GM20000 (cell line): ENCODE data around the gene MDFI.

Source experiments
- DNase-seq: peaks from one replicate; pipeline ENCODE4 v3.0.0; 2012; ENCODE audit warnings: low spot score
- TF ChIP-seq, protein P1 (sequence below): IDR thresholded peaks from 2 replicates; pipeline ENCODE4 v1.5.1; 2012; ENCODE audit warnings: mild to moderate bottlenecking, control low read depth; ENCODE audit errors: extremely low read depth, missing control alignments

The MDFI gene

DNA sequence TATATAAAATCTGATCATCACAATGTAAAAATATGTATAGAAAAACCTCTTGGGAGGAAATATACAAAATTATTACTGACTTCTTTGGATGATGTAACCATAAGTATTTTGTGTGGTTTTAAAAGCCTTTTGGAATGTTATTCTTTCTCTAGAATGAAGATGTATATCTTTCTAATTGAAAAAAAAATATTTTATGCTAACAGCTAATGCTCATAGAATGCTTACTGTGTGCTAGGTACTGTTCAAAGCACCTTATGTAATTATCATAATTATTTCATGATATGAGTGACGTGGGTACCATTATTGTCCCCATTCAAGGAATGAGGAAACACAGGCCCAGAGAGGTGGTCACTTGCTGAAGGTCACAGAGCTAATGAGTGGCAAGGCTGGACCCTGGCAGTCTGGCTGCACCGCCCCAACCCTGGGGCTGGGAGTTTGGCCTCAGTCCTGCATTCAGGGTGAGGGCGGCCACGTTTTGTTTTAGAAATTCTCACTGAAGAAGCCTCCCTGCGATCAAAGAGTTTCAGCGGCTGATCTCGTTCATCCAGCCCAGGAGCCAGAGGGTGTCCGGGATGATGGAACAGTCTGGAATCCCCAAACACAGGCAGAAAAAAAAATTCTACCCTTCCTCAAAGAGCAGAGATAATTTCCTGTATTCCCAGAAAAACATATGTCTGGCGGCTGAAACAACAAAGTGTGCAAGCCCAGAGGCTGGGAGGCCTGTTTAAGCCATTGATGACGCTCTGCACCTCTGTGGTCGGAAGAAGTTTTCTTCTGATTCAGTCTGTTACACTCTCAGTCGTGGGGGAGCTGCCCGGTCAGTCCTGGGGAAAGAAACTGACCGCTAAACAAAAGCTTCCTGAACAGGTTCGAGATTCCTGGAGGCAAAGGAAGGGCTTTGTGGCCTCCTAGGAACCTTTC is 59.9 kb downstream of the MDFI start:
- no peak for DNase-seq
- TF ChIP-seq, protein P1, sequence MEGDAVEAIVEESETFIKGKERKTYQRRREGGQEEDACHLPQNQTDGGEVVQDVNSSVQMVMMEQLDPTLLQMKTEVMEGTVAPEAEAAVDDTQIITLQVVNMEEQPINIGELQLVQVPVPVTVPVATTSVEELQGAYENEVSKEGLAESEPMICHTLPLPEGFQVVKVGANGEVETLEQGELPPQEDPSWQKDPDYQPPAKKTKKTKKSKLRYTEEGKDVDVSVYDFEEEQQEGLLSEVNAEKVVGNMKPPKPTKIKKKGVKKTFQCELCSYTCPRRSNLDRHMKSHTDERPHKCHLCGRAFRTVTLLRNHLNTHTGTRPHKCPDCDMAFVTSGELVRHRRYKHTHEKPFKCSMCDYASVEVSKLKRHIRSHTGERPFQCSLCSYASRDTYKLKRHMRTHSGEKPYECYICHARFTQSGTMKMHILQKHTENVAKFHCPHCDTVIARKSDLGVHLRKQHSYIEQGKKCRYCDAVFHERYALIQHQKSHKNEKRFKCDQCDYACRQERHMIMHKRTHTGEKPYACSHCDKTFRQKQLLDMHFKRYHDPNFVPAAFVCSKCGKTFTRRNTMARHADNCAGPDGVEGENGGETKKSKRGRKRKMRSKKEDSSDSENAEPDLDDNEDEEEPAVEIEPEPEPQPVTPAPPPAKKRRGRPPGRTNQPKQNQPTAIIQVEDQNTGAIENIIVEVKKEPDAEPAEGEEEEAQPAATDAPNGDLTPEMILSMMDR: no peak

DNA sequence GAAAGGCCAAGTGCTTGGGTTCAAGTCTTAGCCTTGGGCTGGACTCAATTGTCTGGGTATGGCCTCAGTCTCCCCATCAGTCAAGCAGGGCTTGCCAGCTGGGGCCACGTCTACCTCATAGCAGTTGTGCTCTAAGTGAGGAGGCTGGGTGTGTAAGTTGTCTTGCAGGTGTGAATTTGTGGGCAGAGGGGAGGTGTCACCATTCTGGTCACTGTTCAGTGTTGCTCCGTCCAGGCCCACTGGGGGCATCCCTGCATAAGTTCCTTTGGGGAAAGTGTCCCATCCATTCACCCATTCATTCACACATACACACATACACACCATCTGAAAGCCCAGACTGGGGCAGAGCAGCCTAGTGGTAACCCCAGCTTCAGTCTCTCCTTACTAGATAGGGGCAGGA is 60.8 kb downstream of the MDFI start:
- TF ChIP-seq, protein P1: no peak
- no peak for DNase-seq

DNA sequence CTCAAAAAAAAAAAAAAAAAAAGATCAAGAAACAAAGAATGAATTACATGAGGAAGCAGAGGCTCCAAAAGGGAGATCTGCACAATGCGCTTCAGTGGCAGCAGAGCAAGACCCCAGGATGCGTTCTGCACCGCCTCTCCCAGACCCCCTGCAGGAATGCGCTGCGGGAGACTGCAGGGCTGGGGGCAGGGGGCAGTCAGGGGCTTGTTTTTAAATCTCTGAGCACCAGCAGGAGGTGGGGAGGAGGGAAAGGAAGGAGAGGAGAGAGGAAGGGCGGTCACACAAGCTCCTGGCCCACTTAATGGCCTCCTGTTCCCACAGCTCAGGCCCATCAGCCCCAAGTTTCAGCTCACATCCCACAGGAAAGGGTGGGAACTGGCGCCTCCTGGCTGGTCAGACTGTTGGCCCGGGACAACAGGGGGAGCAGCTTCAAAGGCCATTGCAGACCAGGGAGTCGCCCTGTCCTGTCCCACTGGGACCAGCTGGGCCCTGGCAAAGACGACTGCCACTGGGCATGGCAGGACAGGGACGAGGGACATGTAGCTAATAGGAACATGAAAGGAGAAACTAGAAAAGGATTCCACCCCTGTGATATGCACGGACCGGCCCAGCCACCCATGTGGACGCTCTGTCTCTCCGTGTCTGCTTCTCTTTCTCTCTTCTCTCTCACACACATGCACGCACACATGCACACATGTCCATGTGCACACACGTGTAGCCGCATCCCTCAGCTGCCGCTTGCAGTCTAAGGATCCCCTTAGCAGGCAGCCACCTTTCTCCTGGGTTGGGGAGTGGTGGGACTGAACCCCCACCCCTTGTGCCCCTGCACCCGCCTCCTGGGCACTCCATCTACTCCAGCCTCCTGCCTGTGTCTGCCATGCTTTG is 62.4 kb downstream of the MDFI start:
- DNase-seq: no peak
- TF ChIP-seq, protein P1: no peak

DNA sequence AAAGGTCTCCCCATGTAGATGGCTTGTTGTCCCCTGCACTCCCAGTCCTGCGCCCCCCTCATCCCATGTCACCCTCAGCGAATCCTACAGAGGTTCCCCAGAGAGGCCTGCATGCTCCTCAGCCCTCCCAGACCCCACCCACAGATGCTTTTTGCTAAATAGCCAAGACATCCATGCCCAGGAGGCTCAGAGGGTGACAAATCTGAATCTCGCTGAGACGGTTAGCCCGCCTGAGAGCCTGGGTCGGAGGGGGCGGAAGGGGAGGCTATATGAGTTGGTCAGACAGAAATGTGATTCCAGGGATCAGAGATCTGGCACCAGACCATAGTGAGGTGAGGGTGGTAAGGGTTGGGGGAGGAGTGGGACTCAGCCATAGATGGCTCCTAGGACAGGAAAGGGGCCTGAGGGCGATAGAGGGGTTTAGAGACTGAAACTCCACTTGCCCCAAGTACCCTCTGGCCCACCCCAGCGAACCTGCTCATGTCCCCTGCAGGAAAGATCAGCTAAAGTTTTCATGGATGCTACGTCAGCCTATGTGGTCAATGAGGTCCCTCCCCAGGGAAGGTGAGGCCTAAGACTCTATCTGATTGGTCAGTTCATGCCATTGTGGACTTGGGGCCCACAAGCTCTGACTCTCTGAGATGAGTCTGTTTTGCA is 63.9 kb downstream of the MDFI start:
- no peak for DNase-seq
- TF ChIP-seq, protein P1: no peak

DNA sequence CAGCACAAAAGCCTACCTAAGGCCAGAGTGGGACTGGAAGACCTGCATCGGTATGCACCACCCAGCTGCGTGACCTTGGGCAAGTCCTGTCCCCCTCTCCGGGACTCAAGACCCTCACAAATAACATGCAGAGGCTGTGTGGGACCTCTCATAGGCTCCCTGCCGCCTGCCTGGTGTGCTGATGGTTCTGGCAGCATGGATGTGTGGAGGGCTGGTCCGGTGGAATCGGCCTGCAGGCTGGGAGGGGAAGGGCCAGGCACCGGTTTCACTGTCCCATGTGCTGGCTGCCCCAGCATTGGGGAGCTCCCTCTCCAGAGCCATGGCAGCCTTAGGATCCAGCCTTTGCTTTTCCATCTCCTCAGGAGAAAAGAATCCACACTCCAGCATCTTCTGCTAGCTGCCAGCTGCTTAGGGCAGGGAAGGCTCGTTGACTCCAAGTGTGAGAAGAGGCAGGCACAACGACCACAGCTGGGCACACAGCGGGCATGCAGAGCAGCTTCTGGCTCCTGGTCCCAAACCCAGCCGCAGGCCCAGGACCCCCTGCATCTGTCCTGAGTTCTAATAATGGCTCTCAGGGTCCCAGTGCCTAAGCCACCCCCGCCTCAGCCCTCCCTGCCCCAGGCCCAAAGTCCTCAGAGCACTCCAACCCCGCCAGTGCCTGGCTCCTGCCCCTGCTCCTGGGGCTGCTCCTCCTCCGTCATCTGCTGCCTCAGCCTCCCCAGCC is 64.7 kb downstream of the MDFI start:
- no peak for DNase-seq
- TF ChIP-seq, protein P1: no peak
